ENCODE results near the gene PAPSS2. TPM values are rescaled to one million over a fixed set of nuclear protein-coding genes. Genes with fewer than 3 reads are reported as not detected.

Gene PAPSS2
- total RNA-seq, 1 experiment from 2014 or later = 16.6 TPM

- no peak for DNase-seq (ENCODE audit: low read depth)
Measured at GRCh38 chr10:87669752-87670151, 10.1 kb downstream of the PAPSS2 start.

- no peak for DNase-seq (ENCODE audit: low read depth)
Measured at GRCh38 chr10:87670586-87670985, 10.9 kb downstream of the PAPSS2 start.

DNA sequence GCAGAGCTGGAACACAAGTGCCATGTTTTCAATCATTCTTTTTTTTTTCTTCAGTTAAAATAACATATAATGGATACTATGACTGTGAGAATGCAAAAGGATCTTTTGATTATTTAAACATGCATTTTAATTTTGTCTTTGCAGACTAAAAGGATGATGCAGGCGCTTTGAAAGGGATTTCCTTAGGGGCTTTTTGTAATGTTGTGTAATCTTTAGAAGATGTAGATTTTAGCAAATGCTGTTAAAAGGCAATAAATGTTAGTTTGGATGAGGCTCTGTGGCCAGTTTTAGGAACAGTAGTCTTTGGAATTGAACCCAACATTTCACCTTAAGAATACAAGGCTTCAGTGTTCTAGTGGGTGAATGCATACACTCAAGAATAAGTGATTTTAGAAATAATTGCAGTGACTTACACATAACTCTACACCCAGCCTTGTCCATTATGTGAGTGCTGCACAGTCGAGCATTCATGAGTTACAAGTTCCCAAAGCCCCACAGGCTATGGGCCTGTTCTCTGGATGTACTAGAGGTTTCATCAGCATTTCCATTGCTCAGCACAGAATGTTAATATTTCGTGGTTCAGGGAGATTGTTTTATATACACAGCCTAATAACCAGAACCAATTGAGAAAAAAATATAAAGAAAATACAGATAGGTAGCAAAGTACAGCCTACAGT lies 11.6 kb downstream of the PAPSS2 start:
- no peak for DNase-seq (ENCODE audit: low read depth)

- DNase-seq (ENCODE audit: low read depth) = no peak
Measured at GRCh38 chr10:87672551-87672950, 12.9 kb downstream of the PAPSS2 start.

DNA sequence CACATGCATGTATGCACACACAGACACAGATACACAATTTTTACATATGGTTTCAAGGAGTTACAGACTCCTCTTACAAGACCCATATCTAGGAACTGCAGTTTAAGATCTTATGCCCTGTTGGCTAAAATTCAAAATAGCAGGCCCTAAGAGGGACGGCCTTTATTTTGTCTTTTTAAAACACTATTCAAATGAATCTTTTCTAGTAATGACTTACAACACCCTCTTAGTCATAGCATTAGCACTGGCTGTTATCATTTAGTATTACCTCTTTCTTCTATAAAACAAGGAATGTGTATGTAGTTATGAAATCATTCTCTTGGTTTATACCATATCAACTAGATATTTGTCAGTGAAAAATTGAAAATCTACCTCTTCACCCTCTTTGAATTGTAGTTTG lies 15.3 kb downstream of the PAPSS2 start:
- no peak for DNase-seq (ENCODE audit: low read depth)

GRCh38 chr10:87675396-87676376 lies 16.0 kb downstream of the PAPSS2 start:
- DNase-seq (ENCODE audit: low read depth) = peak; percentile 77

- no peak for DNase-seq (ENCODE audit: low read depth)
Measured at GRCh38 chr10:87677595-87677994, 17.9 kb downstream of the PAPSS2 start.

DNA sequence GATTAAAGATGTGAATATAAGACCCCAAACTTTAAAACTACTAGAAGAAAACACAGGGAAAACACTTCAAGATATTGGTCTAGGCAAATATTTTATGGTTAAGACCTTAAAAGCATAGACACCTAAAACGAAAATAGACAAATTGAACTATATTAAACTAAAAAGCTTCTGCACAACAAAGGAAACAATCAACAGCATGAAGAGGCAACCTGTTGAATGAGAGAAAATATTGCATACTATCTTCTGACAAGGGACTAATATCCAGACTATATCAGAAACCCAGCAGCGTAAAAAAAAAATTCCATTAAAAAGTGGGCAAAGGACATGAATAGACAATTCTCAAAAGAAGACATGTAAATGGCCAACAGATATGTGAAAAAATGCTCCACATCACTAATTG lies 18.6 kb downstream of the PAPSS2 start:
- no peak for DNase-seq (ENCODE audit: low read depth)

- no peak for DNase-seq (ENCODE audit: low read depth)
Measured at GRCh38 chr10:87683356-87683755, 23.7 kb downstream of the PAPSS2 start.

GRCh38 chr10:87684001-87684638 lies 24.4 kb downstream of the PAPSS2 start:
- no peak for DNase-seq (ENCODE audit: low read depth)

GRCh38 chr10:87685832-87686574 lies 26.3 kb downstream of the PAPSS2 start:
- no peak for DNase-seq (ENCODE audit: low read depth)

DNA sequence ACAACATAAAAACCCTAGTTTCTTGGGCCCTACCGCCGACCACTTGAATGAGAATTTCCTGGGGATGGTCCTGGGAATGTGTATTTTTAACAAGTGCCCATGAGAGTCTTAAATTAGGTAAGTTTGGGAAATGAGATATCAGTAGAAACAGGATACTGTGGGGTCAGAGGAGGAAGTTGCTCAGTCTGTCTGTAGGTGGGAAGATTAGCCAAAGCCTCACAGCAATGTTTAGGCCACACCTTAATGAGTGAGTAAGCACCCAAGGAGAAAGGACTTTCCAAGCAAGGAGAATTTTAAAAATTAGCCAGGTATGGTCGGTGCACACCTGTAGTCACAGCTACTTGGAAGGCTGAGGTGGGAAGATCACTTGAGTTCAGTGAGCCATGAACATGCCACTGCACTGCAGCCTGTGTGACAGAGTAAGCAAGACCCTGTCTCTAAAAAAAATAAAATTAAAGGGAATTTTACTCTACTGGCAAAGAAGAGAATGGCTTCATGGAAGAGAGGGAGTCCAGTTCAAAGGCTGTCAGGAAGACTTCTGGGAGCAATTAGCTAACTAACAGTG lies 31.9 kb downstream of the PAPSS2 start:
- DNase-seq (ENCODE audit: low read depth) = peak; percentile 37

GRCh38 chr10:87692956-87693484 lies 33.3 kb downstream of the PAPSS2 start:
- no peak for DNase-seq (ENCODE audit: low read depth)

DNA sequence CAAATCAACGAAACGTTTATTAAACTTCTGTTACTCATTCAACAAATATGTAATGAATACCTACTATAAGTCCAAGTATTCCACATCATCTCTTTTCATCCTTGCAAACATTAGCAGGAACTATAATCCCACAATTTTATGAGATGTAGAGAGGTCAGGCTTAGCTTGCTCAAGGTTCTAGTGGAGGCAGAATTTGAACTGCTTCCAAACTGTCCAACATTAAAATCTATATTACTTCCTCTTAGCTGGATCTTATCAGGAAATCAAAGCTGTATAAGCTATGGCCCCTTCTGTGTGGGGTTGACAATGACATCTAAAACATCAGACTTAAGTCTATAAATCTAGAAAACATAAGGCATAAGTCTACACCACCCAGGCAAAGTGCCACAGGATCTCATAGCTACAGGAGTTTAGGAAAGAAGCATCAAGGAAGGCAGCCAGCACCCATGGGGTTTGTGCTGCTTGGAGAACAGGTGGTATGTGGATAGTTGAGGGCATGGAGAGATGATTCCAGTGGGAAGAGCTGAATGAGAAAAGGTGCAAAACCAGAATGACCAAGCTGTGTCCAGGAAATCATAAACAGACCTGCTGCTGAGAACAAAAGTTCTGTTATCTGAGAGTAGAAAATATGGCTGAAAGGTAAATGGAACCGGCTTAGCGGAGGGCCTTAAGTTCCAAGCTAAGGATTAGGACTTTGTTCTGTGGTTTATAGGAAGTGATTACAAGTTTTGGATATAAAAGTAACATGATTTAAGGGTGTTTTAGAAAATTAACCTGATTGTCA lies 34.5 kb downstream of the PAPSS2 start:
- no peak for DNase-seq (ENCODE audit: low read depth)

GRCh38 chr10:87695074-87695473 lies 35.4 kb downstream of the PAPSS2 start:
- no peak for DNase-seq (ENCODE audit: low read depth)

GRCh38 chr10:87696922-87697745 lies 37.5 kb downstream of the PAPSS2 start:
- DNase-seq (ENCODE audit: low read depth) = no peak

DNA sequence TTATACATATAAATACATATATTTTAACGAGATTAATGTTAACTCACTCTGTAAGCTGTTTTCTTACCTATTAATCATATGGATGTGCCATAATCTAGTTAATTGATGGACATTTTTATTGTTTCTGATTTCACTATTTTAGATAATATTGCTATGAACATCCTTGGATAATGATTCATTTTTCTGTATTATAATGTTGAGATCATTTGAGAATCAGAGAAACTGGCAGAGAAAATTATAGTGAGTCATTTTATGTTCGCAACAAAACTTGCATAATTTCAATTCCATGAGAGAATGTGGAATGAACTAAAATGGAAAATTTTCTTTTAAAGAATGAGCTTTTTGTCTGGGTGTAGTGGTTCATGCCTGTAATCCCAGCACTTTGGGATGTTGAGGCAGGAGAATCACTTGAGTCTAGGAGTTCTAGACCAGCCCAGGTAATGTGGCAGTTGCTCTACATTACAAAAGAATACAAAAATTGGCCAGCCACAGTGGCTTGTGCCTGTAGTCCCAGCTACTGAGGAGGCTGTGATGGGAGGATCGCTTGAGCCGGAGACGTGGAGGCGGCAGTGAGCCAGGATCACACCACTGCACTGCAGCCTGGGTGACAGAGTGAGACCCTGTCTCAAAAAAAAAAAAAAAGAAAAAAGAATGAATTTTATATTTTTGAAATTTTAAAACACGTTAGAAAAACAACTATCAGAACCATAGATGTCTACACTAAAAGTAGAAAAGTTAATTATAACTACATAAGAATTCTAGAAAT lies 40.5 kb downstream of the PAPSS2 start:
- DNase-seq (ENCODE audit: low read depth) = no peak

DNA sequence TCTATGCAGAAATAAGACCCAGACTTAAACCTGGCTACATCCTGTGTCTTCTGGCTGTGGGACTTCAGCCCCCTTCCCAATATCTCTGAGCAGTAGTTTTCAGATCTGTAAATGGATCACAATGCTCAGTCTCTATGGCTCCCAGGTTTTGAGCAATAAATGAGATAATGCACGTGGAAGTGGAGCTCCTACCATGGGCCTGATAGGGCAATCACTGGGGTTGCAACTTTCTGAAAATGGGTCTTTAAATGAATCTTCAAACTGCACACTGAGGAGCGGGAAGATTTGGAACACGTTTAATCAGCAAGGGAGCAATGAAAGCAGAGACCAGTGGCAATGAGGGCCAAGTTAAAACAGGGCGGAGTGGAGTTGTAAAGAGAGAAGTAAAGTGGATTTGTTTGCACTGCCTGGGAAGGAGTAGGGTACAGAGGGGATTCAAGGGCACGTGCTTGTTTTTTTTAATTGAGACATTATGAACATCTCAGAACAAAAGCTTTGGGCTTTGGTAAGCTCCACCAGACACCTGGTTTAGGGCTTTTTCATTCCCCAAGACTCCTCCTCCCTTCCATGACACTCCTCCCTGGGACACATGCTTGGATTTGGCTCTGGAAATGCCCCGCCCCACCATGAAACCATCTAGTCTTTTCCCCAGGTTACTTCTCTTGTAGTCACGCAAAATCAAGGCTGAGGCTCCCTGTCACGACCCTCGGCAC lies 42.7 kb downstream of the PAPSS2 start:
- no peak for DNase-seq (ENCODE audit: low read depth)

Data from HT1080 (cell line).